Adipocyte (in vitro differentiated cells): ENCODE results near the gene KDM8.
"Not testable (repeated sequence)": the region's sequence is repeated elsewhere in the genome, so short reads cannot be mapped to it uniquely, and the experiment has no call there.

Experiments
- DNase-seq: peaks from one replicate; pipeline ENCODE4 v3.0.0-alpha.2; 2015; ENCODE audit warnings: low read depth
- H3K27me3 ChIP-seq: replicated peaks from 2 replicates; pipeline ENCODE4 v1.7.0; 2013; ENCODE audit warnings: mild to moderate bottlenecking, low read length, moderate library complexity; ENCODE audit not compliant: control insufficient read depth, insufficient read depth
- H3K36me3 ChIP-seq: 2 replicates; pipeline ENCODE4 v1.7.0; 2013; ENCODE audit warnings: low read length, mild to moderate bottlenecking, moderate library complexity; ENCODE audit not compliant: control insufficient read depth, insufficient read depth, severe bottlenecking
- H3K4me1 ChIP-seq: 2 replicates; pipeline ENCODE4 v1.7.0; 2013; ENCODE audit warnings: mild to moderate bottlenecking, low read length, moderate library complexity; ENCODE audit not compliant: control insufficient read depth, insufficient read depth
- H3K4me3 ChIP-seq: 2 replicates; pipeline ENCODE4 v1.7.0; 2013; ENCODE audit warnings: mild to moderate bottlenecking, low read length, moderate library complexity
- H3K9ac ChIP-seq: 2 replicates; pipeline ENCODE4 v1.7.0; 2013; ENCODE audit warnings: mild to moderate bottlenecking, low read length, moderate library complexity
- H3K9me3 ChIP-seq: 2 replicates; pipeline ENCODE4 v1.7.0; 2013; ENCODE audit warnings: mild to moderate bottlenecking, low read length, moderate library complexity; ENCODE audit not compliant: control insufficient read depth

The KDM8 gene

GRCh38 chr16:27205423-27206065 is 2.2 kb downstream of the KDM8 start:
- Histone ChIP-seq H3K9ac (no peak overlapping the region), H3K36me3 (peaks cover 6% of the 10 kb centered on the region), H3K4me3 (no peak overlapping the region), H3K27me3 (no peaks in the 10 kb centered on the region), H3K9me3 (no peaks in the 10 kb centered on the region), H3K4me1 (peaks cover 16% of the 10 kb centered on the region)
- DNase-seq = no peak

GRCh38 chr16:27207121-27207520 is 3.8 kb downstream of the KDM8 start:
- not testable (repeated sequence) for H3K9ac ChIP-seq, H3K4me3 ChIP-seq, H3K27me3 ChIP-seq, DNase-seq, H3K9me3 ChIP-seq
- peaks cover 14% of the 10 kb centered on the region for H3K36me3 ChIP-seq
- H3K4me1 ChIP-seq = peaks cover 16% of the 10 kb centered on the region

GRCh38 chr16:27208081-27208680 is 4.9 kb downstream of the KDM8 start:
- Histone ChIP-seq H3K4me1 (peaks cover 11% of the 10 kb centered on the region), H3K27me3 (no peaks in the 10 kb centered on the region), H3K9me3 (no peaks in the 10 kb centered on the region), H3K36me3 (peaks cover 14% of the 10 kb centered on the region), H3K9ac (no peak overlapping the region), H3K4me3 (no peak overlapping the region)
- no peak for DNase-seq

DNA sequence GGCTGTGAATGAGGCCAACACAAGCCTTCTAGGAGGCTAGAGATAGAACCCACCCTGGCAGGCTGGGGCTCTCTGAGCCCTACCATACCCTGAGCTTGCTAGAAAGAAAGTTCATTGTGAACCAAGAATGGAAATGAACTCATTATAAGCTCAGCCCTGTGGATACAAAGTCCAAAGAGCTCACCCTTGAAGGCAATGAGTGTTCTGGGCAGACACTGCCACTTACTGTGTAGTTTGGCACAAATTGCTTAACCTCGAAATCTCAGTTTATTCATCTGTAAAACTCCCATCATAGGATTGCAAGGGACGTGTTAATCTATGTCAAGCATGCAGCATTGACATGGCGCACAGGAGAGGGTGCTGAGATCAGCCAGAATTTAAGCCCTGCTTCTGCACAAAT is 5.5 kb downstream of the KDM8 start:
- Histone ChIP-seq H3K4me1 (peaks cover 10% of the 10 kb centered on the region), H3K9ac (no peak overlapping the region), H3K36me3 (peaks cover 14% of the 10 kb centered on the region), H3K4me3 (no peak overlapping the region), H3K27me3 (no peaks in the 10 kb centered on the region), H3K9me3 (no peaks in the 10 kb centered on the region)
- DNase-seq = no peak

GRCh38 chr16:27209591-27209990 is 6.3 kb downstream of the KDM8 start:
- DNase-seq = no peak
- H3K9ac ChIP-seq = no peak overlapping the region
- H3K9me3 ChIP-seq = no peaks in the 10 kb centered on the region
- H3K36me3 ChIP-seq = peaks cover 14% of the 10 kb centered on the region
- peaks cover 4% of the 10 kb centered on the region for H3K4me1 ChIP-seq
- no peak overlapping the region for H3K4me3 ChIP-seq
- H3K27me3 ChIP-seq = no peaks in the 10 kb centered on the region

DNA sequence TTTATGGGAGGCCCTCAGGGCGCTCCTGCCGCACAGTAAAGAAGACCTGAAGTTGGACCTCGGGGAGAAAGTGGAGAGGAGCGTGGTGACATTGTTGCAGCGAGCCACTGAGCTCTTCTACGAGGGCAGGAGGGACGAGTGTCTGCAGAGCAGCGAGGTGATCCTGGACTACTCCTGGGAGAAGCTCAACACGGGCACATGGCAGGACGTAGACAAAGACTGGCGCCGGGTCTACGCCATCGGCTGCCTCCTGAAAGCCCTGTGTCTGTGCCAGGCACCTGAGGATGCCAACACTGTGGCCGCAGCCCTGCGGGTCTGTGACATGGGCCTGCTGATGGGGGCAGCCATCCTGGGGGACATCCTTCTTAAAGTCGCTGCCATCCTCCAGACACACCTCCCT is 6.8 kb downstream of the KDM8 start:
- H3K36me3 ChIP-seq = peaks cover 14% of the 10 kb centered on the region
- no peaks in the 10 kb centered on the region for H3K27me3 ChIP-seq
- H3K4me1 ChIP-seq = no peaks in the 10 kb centered on the region
- no peak overlapping the region for H3K9ac ChIP-seq
- DNase-seq = no peak
- H3K9me3 ChIP-seq = no peaks in the 10 kb centered on the region
- H3K4me3 ChIP-seq = no peak overlapping the region

DNA sequence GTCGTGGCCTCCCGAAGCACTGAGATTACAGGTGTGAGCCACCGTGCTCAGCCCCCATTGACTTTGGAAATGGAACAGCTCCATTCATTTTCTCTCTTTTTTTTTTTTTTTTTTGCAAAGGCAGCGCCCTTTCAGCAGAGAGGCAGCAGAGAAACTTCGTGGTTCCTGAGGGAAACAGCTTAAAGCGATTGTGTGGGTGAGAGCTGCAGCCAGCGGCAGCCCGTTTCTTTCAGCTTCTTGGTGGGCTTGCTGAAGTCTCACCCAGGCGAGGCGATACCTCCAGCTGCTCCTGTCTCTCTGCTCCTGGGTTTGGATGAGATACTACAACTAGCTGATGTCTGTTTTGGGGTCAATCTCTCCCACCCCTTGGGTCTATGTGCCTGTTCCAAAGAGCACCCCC is 7.7 kb downstream of the KDM8 start:
- Histone ChIP-seq H3K27me3 (no peaks in the 10 kb centered on the region), H3K4me3 (no peak overlapping the region), H3K4me1 (no peaks in the 10 kb centered on the region), H3K9ac (no peak overlapping the region), H3K9me3 (no peaks in the 10 kb centered on the region), H3K36me3 (peaks cover 20% of the 10 kb centered on the region)
- no peak for DNase-seq

DNA sequence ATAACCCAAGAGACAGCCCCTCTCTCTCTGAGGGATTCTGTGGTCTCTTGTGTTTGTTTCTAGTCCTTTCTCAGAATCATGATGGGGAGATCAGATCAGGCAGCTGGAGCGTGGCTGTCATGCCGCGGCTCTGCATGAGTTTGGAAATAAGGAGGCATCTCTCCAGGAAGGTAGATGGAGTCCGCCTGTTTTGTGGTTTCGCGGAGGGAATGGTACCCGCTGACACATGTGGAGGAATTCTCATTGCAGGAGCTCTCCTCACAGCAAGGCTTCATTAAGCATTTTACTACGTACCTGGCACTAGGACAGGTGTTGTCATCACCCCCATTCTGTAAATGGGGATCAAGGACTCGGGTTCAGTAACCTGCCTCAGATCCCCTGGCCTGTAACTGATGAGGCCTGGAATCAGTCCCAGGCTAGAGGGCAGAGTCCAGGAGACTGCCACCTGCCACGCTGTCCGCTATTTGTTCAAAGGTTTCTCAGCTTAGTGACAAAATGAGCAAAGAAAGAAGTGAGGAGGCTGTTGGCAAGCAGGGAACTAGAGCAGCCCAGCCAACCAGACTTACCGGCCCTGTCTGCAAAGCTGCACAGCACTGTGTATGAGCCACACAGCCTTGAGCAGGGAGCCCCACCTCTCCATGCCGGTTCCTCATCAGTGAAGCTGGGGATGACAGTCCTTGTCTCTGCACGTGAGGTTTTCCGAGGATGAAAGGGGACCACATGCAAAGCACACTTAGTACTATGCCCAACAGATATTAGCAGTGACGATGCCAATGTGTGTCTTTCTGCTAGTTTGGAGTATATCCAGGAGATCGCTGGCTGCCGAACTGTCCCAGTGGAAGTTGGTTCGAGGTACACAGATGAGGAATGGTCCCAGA is 11.0 kb downstream of the KDM8 start:
- H3K9me3 ChIP-seq = no peaks in the 10 kb centered on the region
- no peak for DNase-seq
- peaks cover 20% of the 10 kb centered on the region for H3K36me3 ChIP-seq
- H3K4me3 ChIP-seq = no peak overlapping the region
- H3K4me1 ChIP-seq = no peaks in the 10 kb centered on the region
- no peaks in the 10 kb centered on the region for H3K27me3 ChIP-seq
- no peak overlapping the region for H3K9ac ChIP-seq

- Histone ChIP-seq H3K4me1 (no peaks in the 10 kb centered on the region), H3K36me3 (peaks cover 12% of the 10 kb centered on the region), H3K4me3 (no peak overlapping the region), H3K9me3 (no peaks in the 10 kb centered on the region), H3K27me3 (no peaks in the 10 kb centered on the region), H3K9ac (no peak overlapping the region)
- DNase-seq = no peak
Measured at GRCh38 chr16:27215660-27216059, 12.3 kb downstream of the KDM8 start.

DNA sequence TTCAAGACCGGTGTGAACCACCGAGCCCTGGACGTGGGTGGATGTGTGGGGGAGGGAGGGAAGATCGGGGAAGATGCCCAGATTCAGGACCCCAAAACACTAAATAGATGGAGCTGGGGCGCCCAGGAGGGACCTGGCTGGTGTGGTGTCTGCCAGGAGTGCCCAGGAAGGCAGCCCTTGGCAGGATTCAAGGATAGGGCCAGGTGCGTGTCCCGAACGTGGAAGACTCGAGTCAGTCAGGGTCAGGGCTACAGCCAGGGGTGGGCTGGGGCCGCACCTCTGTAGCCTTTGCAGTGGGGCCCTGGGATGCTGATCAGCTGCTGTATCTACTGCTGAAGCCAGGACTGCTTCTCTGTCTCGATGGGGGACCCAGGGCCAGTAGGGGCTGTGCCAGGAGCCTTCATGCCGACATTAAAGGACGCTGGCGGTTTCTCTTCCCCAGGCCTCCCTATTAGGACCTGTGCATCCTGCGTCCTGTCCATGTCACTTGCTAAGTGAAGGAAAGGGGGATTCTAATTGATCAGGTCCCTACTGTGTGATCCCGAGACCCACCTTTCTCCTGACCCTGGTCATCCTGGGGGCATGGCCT is 13.1 kb downstream of the KDM8 start:
- Histone ChIP-seq H3K4me1 (peaks cover 3% of the 10 kb centered on the region), H3K9ac (no peak overlapping the region), H3K9me3 (no peaks in the 10 kb centered on the region), H3K4me3 (no peak overlapping the region), H3K36me3 (peaks cover 6% of the 10 kb centered on the region), H3K27me3 (no peaks in the 10 kb centered on the region)
- DNase-seq = no peak

- Histone ChIP-seq H3K36me3 (peaks cover 6% of the 10 kb centered on the region), H3K4me1 (peaks cover 11% of the 10 kb centered on the region), H3K9ac (no peak overlapping the region), H3K9me3 (no peaks in the 10 kb centered on the region), H3K27me3 (no peaks in the 10 kb centered on the region), H3K4me3 (no peak overlapping the region)
- peak; percentile 78 for DNase-seq
Measured at GRCh38 chr16:27217256-27217655, 13.9 kb downstream of the KDM8 start.
